IgD-negative memory B cell (primary cell): Measurements from ENCODE around the gene RNF135. TPM values are rescaled to one million over a fixed set of nuclear protein-coding genes. Genes with fewer than 3 reads are reported as not detected.
"Not testable (repeated sequence)": the region's sequence is repeated elsewhere in the genome, so short reads cannot be mapped to it uniquely, and the experiment has no call there.

Source experiments
- H3K27ac Mint-ChIP-seq, 3 donors: one replicate each; pipeline ENCODE4 v1.8.0; 2020 to 2022; ENCODE audit warnings: mild to moderate bottlenecking in 3 of 3, mixed read lengths in 3 of 3, moderate library complexity in 1 of 3
- H3K27me3 Mint-ChIP-seq: one replicate; pipeline ENCODE4 v1.8.0; 2021; ENCODE audit warnings: mixed read lengths
- H3K36me3 Mint-ChIP-seq: one replicate; pipeline ENCODE4 v1.8.0; 2020; ENCODE audit warnings: mild to moderate bottlenecking, mixed read lengths
- H3K4me1 Mint-ChIP-seq, 3 donors: one replicate each; pipeline ENCODE4 v1.8.0; 2020 to 2022; ENCODE audit warnings: mixed read lengths in 3 of 3, mild to moderate bottlenecking in 1 of 3
- H3K4me3 Mint-ChIP-seq, 4 donors: one replicate each; pipeline ENCODE4 v1.8.0; 2020 to 2022; ENCODE audit warnings: mild to moderate bottlenecking in 4 of 4, mixed read lengths in 4 of 4, moderate library complexity in 3 of 4
- H3K9me3 Mint-ChIP-seq, 3 donors: one replicate each; pipeline ENCODE4 v1.8.0; 2020 to 2021; ENCODE audit warnings: mixed read lengths in 3 of 3, mild to moderate bottlenecking in 1 of 3
- polyA plus RNA-seq: library from polyadenylated mRNA; unstranded; fragments of 300-500 nt; fragmentation: Illumina TruSeq; gene quantifications from one replicate; pipeline ENCODE4 v1.2.3, GENCODE V29; 2021

Gene RNF135
- polyA plus RNA-seq, 1 donor from 2014 or later = 34.7 TPM

- H3K9me3 Mint-ChIP-seq, H3K27me3 Mint-ChIP-seq, H3K36me3 Mint-ChIP-seq: not testable (repeated sequence)
- Mint-ChIP-seq H3K27ac (peak overlapping the region; percentile 95 to 98 (median 96)), H3K4me3 (peak overlapping the region in 3 of 4 donors; percentile 95 to 98 (median 96)), H3K4me1 (peaks cover 24 to 35% (median 30%) of the 10 kb centered on the region in 3 donors)
Measured at GRCh38 chr17:30967911-30968310, 2.9 kb upstream of the RNF135 start.

- Mint-ChIP-seq H3K4me1 (peaks cover 32 to 41% (median 35%) of the 10 kb centered on the region in 3 donors), H3K27ac (peak overlapping the region; percentile 96 to 98 (median 96)), H3K36me3 (peaks cover 7% of the 10 kb centered on the region), H3K9me3 (peaks cover 0 to 4% (median under 1%) of the 10 kb centered on the region in 3 donors), H3K4me3 (peak overlapping the region; percentile 90 to 99 (median 96)), H3K27me3 (peaks cover 2% of the 10 kb centered on the region)
Measured at GRCh38 chr17:30969989-30970830, 629 bp upstream of the RNF135 start.

DNA sequence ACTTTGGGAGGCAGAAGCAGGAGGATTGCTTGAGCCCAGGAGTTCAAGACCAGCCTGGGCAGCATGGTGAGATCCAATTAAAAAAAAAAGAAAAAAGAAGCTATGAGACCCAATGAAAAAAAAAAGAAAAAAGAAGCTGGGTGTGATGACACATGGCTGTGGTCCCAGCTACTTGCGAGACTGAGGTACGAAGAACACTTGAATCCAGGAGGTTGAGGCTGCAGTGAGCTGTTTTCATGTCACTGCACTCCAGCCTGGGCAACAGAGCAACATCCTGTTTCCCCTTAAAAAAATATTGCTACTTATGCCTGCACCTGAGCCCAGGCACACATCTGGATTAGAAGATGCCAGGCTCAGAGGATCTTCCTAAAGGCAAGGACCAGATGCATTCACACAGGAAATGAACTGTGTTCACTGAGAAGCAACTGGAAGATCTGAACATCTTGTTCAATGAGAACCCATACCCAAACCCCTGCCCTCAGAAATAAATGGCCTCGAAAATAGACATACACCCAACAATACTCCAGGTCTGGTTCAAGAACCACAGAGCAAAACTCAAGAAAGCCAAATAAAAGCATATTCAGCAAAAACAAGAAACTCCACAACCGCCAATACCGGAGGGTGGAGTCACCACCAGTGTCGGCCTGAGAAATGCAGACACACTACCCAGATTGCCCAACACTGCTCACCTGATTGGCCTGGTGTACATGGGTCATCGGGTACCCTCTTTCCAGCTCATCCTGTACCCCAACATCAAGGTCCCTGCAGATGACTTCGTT is 4.4 kb downstream of the RNF135 start:
- Mint-ChIP-seq H3K27me3 (no peaks in the 10 kb centered on the region), H3K36me3 (peaks cover 8% of the 10 kb centered on the region), H3K9me3 (peaks cover 0 to 4% (median 2%) of the 10 kb centered on the region in 3 donors), H3K4me1 (peaks cover 31 to 39% (median 31%) of the 10 kb centered on the region in 3 donors), H3K27ac (no peak overlapping the region), H3K4me3 (peak overlapping the region in 3 of 4 donors; percentile 10 to 41 (median 32))

GRCh38 chr17:30979919-30980318 is 9.1 kb downstream of the RNF135 start:
- H3K4me3 Mint-ChIP-seq, H3K27ac Mint-ChIP-seq, H3K27me3 Mint-ChIP-seq, H3K9me3 Mint-ChIP-seq, H3K36me3 Mint-ChIP-seq: not testable (repeated sequence)
- peaks cover 31 to 37% (median 32%) of the 10 kb centered on the region in 3 donors for H3K4me1 Mint-ChIP-seq

GRCh38 chr17:30981531-30982519 is 11.0 kb downstream of the RNF135 start:
- Mint-ChIP-seq H3K36me3 (peaks cover 3% of the 10 kb centered on the region), H3K4me3 (no peak overlapping the region), H3K4me1 (peaks cover 21 to 25% (median 21%) of the 10 kb centered on the region in 3 donors), H3K27ac (no peak overlapping the region), H3K9me3 (no peaks in the 10 kb centered on the region), H3K27me3 (no peaks in the 10 kb centered on the region)

- no peak overlapping the region for H3K4me3 Mint-ChIP-seq
- peaks cover 19 to 22% (median 20%) of the 10 kb centered on the region in 3 donors for H3K4me1 Mint-ChIP-seq
- no peaks in the 10 kb centered on the region for H3K9me3 Mint-ChIP-seq
- peaks cover 3% of the 10 kb centered on the region for H3K36me3 Mint-ChIP-seq
- H3K27ac Mint-ChIP-seq = peak overlapping the region in 1 of 3 donors; percentile 54
- no peaks in the 10 kb centered on the region for H3K27me3 Mint-ChIP-seq
Measured at GRCh38 chr17:30982855-30983254, 12.0 kb downstream of the RNF135 start.

DNA sequence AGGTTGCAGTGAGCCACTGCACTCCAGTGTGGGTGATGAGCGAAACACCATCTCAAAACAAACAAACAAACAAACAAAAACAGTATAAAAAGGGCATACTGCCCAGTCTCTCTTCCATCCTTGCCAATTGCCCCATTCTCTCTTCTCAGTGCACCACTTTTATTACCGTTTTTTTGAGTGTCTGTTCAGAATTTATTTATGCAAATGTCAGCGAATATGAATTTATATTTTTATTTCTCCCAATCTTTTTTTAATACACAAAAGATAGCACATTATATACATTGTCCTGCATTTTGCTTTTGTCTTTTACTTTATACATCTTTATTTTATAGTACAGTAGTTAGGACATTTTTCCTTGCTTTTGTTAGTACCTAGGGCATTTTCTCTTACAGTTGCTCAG is 19.6 kb downstream of the RNF135 start:
- Mint-ChIP-seq H3K4me1 (peaks cover 0 to 2% (median 0%) of the 10 kb centered on the region in 3 donors), H3K4me3 (no peak overlapping the region)

DNA sequence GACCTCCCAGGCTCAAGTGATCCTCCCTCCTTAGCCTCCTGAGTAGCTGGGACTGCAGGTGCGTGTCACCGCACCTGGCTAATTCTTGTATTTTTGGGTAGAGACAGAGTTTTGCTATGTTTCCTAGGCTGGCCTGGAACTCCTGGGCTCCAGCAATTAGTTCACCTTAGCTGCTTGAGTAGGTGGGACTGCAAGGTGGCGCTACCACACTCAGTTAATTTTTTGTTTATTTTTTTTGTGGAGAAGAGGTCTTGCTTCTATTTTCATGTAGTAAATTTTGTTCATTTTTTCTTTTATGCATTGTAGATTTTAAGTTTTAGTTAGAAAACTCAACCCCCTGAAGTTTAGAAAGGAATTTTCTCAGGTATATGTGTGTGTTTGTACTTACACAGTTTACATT is 21.7 kb downstream of the RNF135 start:
- Mint-ChIP-seq H3K36me3 (peaks cover 6% of the 10 kb centered on the region), H3K9me3 (no peaks in the 10 kb centered on the region), H3K27ac (peak overlapping the region in 1 of 3 donors; percentile 57), H3K4me3 (no peak overlapping the region), H3K4me1 (no peaks in the 10 kb centered on the region), H3K27me3 (no peaks in the 10 kb centered on the region)

More for the DNA sequence above, 19.6 kb downstream of the RNF135 start:
- Mint-ChIP-seq H3K9me3 (no peaks in the 10 kb centered on the region), H3K27ac (no peak overlapping the region), H3K27me3 (no peaks in the 10 kb centered on the region), H3K36me3 (peaks cover 6% of the 10 kb centered on the region)

GRCh38 chr17:30995347-30995746 is 24.5 kb downstream of the RNF135 start:
- no peaks in the 10 kb centered on the region for H3K27me3 Mint-ChIP-seq
- no peak overlapping the region for H3K4me3 Mint-ChIP-seq
- H3K36me3 Mint-ChIP-seq = peaks cover 9% of the 10 kb centered on the region
- H3K27ac Mint-ChIP-seq = no peak overlapping the region
- no peaks in the 10 kb centered on the region for H3K9me3 Mint-ChIP-seq
- no peaks in the 10 kb centered on the region for H3K4me1 Mint-ChIP-seq

- H3K9me3 Mint-ChIP-seq = no peaks in the 10 kb centered on the region
- no peaks in the 10 kb centered on the region for H3K27me3 Mint-ChIP-seq
- H3K4me1 Mint-ChIP-seq = no peaks in the 10 kb centered on the region
- no peak overlapping the region for H3K4me3 Mint-ChIP-seq
- H3K27ac Mint-ChIP-seq = no peak overlapping the region
- H3K36me3 Mint-ChIP-seq = peaks cover 6% of the 10 kb centered on the region
Measured at GRCh38 chr17:30996486-30996885, 25.6 kb downstream of the RNF135 start.

DNA sequence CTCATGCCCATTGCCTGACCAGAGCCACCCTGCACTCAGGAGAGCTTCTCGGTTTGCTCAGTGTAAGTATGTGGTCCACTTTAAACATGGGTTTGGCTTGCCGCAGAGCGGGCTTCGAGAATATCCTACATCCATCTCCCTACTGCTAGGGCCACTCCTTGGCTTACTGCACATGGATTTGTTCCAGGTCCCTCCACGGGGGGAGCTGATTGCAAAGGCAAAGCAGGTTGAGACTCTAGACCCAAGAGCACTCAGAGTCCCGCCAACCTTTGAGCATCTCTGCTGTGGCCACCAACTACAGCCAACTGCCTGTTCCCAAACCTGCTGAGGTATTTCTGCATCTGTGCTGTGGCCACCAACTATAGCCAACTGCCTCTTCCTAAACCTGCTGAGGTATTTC is 26.4 kb downstream of the RNF135 start:
- no peaks in the 10 kb centered on the region for H3K9me3 Mint-ChIP-seq
- H3K27me3 Mint-ChIP-seq = no peaks in the 10 kb centered on the region
- H3K27ac Mint-ChIP-seq = no peak overlapping the region
- H3K4me3 Mint-ChIP-seq = no peak overlapping the region
- peaks cover 6% of the 10 kb centered on the region for H3K36me3 Mint-ChIP-seq
- peaks cover 0 to 6% (median 0%) of the 10 kb centered on the region in 3 donors for H3K4me1 Mint-ChIP-seq

GRCh38 chr17:30997842-30998241 is 27.0 kb downstream of the RNF135 start:
- no peak overlapping the region for H3K4me3 Mint-ChIP-seq
- no peak overlapping the region for H3K27ac Mint-ChIP-seq
- no peaks in the 10 kb centered on the region for H3K9me3 Mint-ChIP-seq
- peaks cover 8% of the 10 kb centered on the region for H3K36me3 Mint-ChIP-seq
- no peaks in the 10 kb centered on the region for H3K27me3 Mint-ChIP-seq
- peaks cover 0 to 6% (median 0%) of the 10 kb centered on the region in 3 donors for H3K4me1 Mint-ChIP-seq

GRCh38 chr17:31002047-31002446 is 31.2 kb downstream of the RNF135 start:
- Mint-ChIP-seq H3K9me3 (no peaks in the 10 kb centered on the region), H3K27me3 (no peaks in the 10 kb centered on the region), H3K27ac (peak overlapping the region in 1 of 3 donors; percentile 63), H3K4me3 (peak overlapping the region in 1 of 4 donors; percentile 27), H3K4me1 (peaks cover 2 to 10% (median 2%) of the 10 kb centered on the region in 3 donors), H3K36me3 (peaks cover 8% of the 10 kb centered on the region)

GRCh38 chr17:31003225-31003866 is 32.5 kb downstream of the RNF135 start:
- peaks cover 10 to 16% (median 12%) of the 10 kb centered on the region in 3 donors for H3K4me1 Mint-ChIP-seq
- H3K4me3 Mint-ChIP-seq = no peak overlapping the region
- H3K9me3 Mint-ChIP-seq = no peaks in the 10 kb centered on the region
- peaks cover 8% of the 10 kb centered on the region for H3K36me3 Mint-ChIP-seq
- H3K27me3 Mint-ChIP-seq = no peaks in the 10 kb centered on the region
- no peak overlapping the region for H3K27ac Mint-ChIP-seq
